HK-2 (cell line): ENCODE measurements around the gene ZNF575.
"Not testable (repeated sequence)": the region's sequence is repeated elsewhere in the genome, so short reads cannot be mapped to it uniquely, and the experiment has no call there.

ENCODE experiments used
- DNase-seq: peaks from one replicate; pipeline ENCODE4 v3.0.0-alpha.2; 2018; ENCODE audit not compliant: unreplicated experiment

The ZNF575 gene

GRCh38 chr19:43544077-43544476, 11.1 kb downstream of the ZNF575 start:
- no peak for DNase-seq

- no peak for DNase-seq
These were observed 12.3 kb downstream of the ZNF575 start for GRCh38 chr19:43545276-43545675.

- DNase-seq = no peak
These were observed 13.0 kb downstream of the ZNF575 start for GRCh38 chr19:43545981-43546380.

- DNase-seq = no peak
These were observed 13.6 kb downstream of the ZNF575 start for GRCh38 chr19:43546581-43546980.

- not testable (repeated sequence) for DNase-seq
These were observed 14.9 kb downstream of the ZNF575 start for GRCh38 chr19:43547926-43548325.

GRCh38 chr19:43548706-43549105, 15.7 kb downstream of the ZNF575 start:
- no peak for DNase-seq

GRCh38 chr19:43551399-43552197, 18.6 kb downstream of the ZNF575 start:
- no peak for DNase-seq

GRCh38 chr19:43552198-43552450, 19.1 kb downstream of the ZNF575 start:
- no peak for DNase-seq

- DNase-seq = no peak
These were observed 19.6 kb downstream of the ZNF575 start for GRCh38 chr19:43552616-43553015.

GRCh38 chr19:43553656-43554055, 20.7 kb downstream of the ZNF575 start:
- no peak for DNase-seq

GRCh38 chr19:43554317-43554895, 21.4 kb downstream of the ZNF575 start:
- DNase-seq = no peak

- DNase-seq = peak; percentile 65
These were observed 22.3 kb downstream of the ZNF575 start for GRCh38 chr19:43555185-43555770.

- peak; percentile 12 for DNase-seq
These were observed 27.7 kb downstream of the ZNF575 start for GRCh38 chr19:43560687-43561086.

- DNase-seq = no peak
These were observed 28.4 kb downstream of the ZNF575 start for GRCh38 chr19:43561139-43561970.

GRCh38 chr19:43562226-43562697, 29.3 kb downstream of the ZNF575 start:
- DNase-seq = no peak

- DNase-seq = peak; percentile 88
These were observed 29.8 kb downstream of the ZNF575 start for GRCh38 chr19:43562698-43563241.

- DNase-seq = no peak
These were observed 30.9 kb downstream of the ZNF575 start for GRCh38 chr19:43563816-43564457.

- DNase-seq = no peak
These were observed 31.8 kb downstream of the ZNF575 start for GRCh38 chr19:43564800-43565199.

- DNase-seq = no peak
These were observed 36.7 kb downstream of the ZNF575 start for GRCh38 chr19:43569657-43570056.

GRCh38 chr19:43570174-43570791, 37.3 kb downstream of the ZNF575 start:
- DNase-seq = no peak

GRCh38 chr19:43572171-43572588, 39.2 kb downstream of the ZNF575 start:
- DNase-seq = no peak
